Fibroblast of skin of scalp (primary cell): ENCODE measurements around the gene CDKN2C.
"Not testable (repeated sequence)": the region's sequence is repeated elsewhere in the genome, so short reads cannot be mapped to it uniquely, and the experiment has no call there.

Experiments
- DNase-seq: peaks from one replicate; pipeline ENCODE4 v3.0.0-alpha.2; 2013

Gene CDKN2C

GRCh38 chr1:50980505-50980904 is 10.5 kb downstream of the CDKN2C start:
- no peak for DNase-seq

DNA sequence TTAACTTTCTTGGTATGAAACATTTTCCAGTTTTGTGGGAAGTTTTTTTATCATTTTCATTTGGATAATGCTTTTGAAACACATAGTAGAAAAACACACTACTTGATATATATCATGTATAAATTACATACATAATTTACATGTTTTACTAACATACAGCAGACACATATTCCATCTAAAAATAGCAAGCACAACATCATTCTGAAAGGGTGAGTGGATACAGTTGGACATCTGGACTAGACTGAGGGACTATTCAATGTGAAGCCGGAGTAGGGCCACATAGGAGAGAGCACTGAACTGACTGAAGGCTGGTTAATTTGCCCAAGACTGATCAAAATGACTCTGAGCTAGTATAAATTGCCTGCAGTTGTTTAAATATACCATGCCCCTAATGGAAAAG is 11.7 kb downstream of the CDKN2C start:
- DNase-seq, result no peak

DNA sequence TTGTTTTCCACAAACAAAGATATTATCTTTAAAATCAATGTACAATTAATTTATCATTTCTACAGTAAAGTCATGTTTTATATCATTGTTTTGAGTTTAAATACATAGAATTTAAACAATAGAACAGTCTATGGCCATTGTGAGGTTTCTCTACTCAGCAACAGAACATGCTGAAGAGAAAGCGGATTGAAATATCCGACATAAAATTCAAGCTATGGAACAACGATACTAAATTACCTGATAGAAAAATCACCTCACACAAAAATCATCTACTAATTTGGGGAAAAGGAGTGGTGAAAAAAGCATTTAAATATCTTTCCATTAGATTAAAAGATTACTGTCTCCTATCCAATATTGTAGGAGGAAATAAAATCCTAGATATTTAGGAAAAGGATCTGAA is 12.6 kb downstream of the CDKN2C start:
- no peak for DNase-seq

GRCh38 chr1:50983219-50983802 is 13.3 kb downstream of the CDKN2C start:
- no peak for DNase-seq

DNA sequence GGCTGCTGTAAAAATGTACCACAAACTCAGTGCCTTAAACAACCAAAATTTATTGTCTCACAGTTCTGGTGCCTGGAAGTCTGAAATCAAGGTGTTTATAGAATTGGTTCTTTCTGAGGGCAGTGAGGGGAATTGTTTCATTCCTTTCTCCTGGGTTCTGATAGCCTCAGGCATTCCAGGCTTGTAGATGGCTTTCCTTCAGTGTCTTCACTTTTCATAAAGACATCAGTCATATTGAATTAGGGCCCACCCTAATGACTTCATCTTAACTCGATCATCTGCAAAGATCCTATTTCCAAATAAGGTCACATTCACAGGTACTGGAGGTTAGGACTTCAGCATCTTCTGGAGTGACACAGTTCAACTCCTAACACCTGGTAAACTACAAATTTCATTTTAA is 15.0 kb downstream of the CDKN2C start:
- DNase-seq, result no peak

- DNase-seq, result no peak
Measured at GRCh38 chr1:50986653-50987052, 16.6 kb downstream of the CDKN2C start.

GRCh38 chr1:50989694-50990093 is 19.6 kb downstream of the CDKN2C start:
- peak; percentile 27 for DNase-seq

DNA sequence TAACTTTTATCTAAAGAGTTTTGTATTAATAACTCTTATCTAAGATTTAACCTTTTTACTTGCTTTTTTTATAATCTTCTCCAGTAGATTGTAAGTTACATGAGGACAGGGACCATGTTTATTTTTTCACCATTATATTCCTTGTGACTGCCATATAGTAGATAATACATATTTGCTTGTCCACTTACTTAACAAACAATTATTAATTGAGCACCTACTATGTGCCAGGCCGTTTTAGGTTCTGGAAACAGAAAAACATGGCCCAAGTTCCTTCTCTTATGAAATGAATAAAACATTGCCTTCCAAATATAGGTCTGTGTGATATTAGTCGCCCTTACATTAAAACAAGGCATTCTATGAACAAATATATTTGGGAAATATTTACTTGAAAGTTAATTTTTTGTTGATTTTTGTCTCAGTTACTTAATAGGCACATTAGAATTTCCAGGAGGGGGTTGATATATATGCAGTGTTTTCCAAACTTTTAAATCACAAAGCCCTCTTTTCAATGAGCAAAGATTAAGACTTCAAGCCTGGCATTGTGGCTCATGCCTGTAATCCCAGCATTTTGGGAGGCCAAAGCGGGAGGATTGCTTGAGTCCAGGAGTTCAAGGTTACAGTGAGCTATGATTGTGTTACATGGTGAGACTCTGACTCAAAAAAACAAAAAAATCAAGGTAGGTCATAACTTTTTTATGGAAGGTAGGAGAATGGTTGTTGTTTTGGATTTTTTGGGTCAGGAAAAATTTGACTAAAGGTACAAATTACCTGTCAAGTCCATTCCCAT is 22.7 kb downstream of the CDKN2C start:
- no peak for DNase-seq

GRCh38 chr1:50993645-50994044 is 23.6 kb downstream of the CDKN2C start:
- DNase-seq, result no peak

- no peak for DNase-seq
Measured at GRCh38 chr1:50994997-50995396, 25.0 kb downstream of the CDKN2C start.

DNA sequence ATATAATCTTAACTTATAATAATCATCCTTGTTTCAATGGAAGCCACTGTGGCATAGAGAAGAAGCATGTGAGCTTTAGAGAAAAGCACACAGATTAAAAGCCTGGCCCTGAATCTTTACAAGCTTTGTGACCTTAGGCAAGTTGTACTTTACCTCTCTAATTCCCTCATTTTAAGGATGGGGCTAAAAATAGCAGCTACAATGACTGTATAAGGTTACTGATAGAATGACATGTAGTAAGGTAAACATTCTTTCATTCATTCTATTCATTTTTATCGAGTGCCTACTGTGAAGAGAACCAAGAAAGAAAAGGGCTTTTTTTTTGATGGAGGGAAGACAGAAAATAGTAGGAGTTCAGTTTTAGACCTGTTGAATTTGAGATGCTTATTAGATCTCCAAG is 25.6 kb downstream of the CDKN2C start:
- no peak for DNase-seq

GRCh38 chr1:50996083-50996482 is 26.0 kb downstream of the CDKN2C start:
- DNase-seq, result no peak

- not testable (repeated sequence) for DNase-seq
Measured at GRCh38 chr1:50999375-50999774, 29.3 kb downstream of the CDKN2C start.

GRCh38 chr1:51000160-51000559 is 30.1 kb downstream of the CDKN2C start:
- DNase-seq, result no peak

- DNase-seq, result no peak
Measured at GRCh38 chr1:51000651-51001050, 30.6 kb downstream of the CDKN2C start.

DNA sequence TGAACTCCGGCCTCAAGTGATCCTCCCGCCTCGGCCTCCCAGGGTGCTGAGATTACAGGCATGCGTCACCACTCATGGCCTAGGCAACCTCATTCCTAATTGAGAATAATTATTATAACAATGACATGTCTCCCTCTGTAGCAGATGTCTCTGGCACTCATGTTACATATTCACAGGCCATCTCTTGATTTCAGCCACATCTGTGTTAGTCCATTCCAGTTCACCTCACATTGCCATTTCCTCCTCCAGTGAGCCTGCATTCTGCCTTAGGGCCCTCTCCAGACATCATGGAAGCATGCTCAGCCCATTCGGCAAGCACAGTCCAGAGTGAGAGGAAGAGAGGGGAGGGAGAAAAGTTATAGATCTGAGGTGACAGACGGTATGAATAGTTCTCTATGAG is 32.5 kb downstream of the CDKN2C start:
- DNase-seq, result no peak

DNA sequence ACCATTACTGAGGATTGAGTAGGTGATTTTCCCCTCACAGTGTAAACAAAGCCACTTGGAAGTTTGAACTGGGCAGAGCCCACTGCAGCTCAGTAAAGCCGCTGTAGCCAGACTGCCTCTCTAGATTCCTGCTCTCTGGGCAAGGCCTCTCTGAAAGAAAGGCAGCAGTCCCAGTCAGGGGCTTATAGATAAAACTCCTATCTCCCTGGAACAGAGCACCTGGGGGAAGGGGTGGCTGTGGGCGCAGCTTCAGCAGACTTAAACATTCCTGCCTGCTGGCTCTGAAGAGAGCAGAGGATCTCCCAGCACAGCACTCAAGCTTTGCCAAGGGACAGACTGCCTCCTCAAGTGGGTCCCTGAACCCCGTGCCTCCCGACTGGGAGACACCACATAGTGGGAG is 35.5 kb downstream of the CDKN2C start:
- not testable (repeated sequence) for DNase-seq

DNA sequence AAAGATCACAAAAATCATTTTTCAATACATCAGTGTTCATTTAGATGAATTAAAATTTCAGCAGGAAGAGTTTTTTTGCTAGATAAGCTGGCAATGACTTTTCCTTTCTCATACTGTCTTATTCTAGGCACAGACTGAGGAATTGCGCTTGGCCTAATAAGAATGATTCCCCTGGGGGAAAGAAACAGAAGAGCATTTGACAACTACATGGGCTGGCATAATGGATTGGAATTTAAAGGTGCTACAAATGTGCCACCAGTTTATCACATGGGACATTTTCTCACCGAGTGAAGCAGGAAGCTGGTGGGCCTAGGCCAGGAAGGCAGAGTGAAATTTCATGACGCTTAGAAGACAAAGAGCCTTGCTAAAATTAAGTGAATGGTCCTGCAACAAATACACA is 39.3 kb downstream of the CDKN2C start:
- DNase-seq, result no peak

DNA sequence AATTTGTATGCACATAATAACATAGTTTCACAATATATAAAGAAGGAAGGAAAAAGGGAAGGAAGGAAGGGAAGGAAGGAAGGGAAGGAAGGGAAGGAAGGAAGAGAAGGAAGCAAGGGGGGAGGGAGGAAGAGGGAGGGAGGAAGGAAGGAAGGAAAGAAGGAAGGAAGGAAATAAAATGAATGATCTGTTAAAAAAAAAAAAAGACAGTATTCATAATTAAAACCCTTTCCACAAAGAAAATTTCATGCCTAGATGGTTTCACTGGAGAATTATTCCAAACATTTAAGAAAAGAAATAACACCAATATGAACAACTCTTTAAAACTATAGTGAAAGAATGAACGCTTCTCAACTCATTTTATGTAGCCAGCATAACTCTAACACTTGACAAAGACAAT is 44.8 kb downstream of the CDKN2C start:
- DNase-seq, result no peak

- no peak for DNase-seq
Measured at GRCh38 chr1:51019811-51020210, 49.8 kb downstream of the CDKN2C start.
